ENCODE data around the gene PLPP4. TPM values are rescaled to one million over a fixed set of nuclear protein-coding genes. Genes with fewer than 3 reads are reported as not detected.

The PLPP4 gene
- total RNA-seq, 1 experiment from 2014 or later: not detected

- H4K5ac ChIP-seq (ENCODE audit: insufficient read length, low read depth, low read length): no peak overlapping the region
- H2BK12ac ChIP-seq (ENCODE audit: insufficient read length, low read depth, low read length): no peak overlapping the region
- H3K79me2 ChIP-seq (ENCODE audit: insufficient read depth, low read length): no peaks in the 10 kb centered on the region
- H3K23me2 ChIP-seq (ENCODE audit: insufficient read length, low read depth, low read length, poor library complexity, severe bottlenecking): no peaks in the 10 kb centered on the region
- DNase-seq: no peak
- no peaks in the 10 kb centered on the region for H3K9me3 Mint-ChIP-seq
- H3K27me3 Mint-ChIP-seq (ENCODE audit: low read depth): peaks cover 5% of the 10 kb centered on the region
- no peaks in the 10 kb centered on the region for H3K36me3 Mint-ChIP-seq (ENCODE audit: insufficient read depth in 1 of 3, low read depth in 3 of 3)
- no peak overlapping the region for H2AK5ac ChIP-seq (ENCODE audit: insufficient read length, low read length)
- H3K27ac Mint-ChIP-seq: no peak overlapping the region
- no peak overlapping the region for H3K27ac ChIP-seq (ENCODE audit: insufficient read length, low read depth, low read length)
- H3K4me1 Mint-ChIP-seq: no peaks in the 10 kb centered on the region
- no peak overlapping the region for H2BK120ac ChIP-seq (ENCODE audit: low read depth, low read length, poor library complexity, severe bottlenecking)
- H3K27me3 ChIP-seq (ENCODE audit: insufficient read depth, low read length): no peaks in the 10 kb centered on the region
- no peaks in the 10 kb centered on the region for H3K79me1 ChIP-seq (ENCODE audit: insufficient read depth, low read depth, low read length, poor library complexity, severe bottlenecking)
- no peak overlapping the region for H2BK5ac ChIP-seq (ENCODE audit: insufficient read length, low read length)
- no peak overlapping the region for H3K4ac ChIP-seq (ENCODE audit: low read depth, low read length)
- H3K56ac ChIP-seq (ENCODE audit: insufficient read length, low read depth, low read length): no peak overlapping the region
- H4K20me1 ChIP-seq (ENCODE audit: control insufficient read depth, insufficient read depth, insufficient read length): no peaks in the 10 kb centered on the region
- H4K91ac ChIP-seq (ENCODE audit: insufficient read length, low read depth, low read length): no peak overlapping the region
- no peak overlapping the region for H3K4me2 ChIP-seq (ENCODE audit: insufficient read depth, insufficient read length, low read length)
- no peak overlapping the region for H3K14ac ChIP-seq (ENCODE audit: insufficient read depth, low read length)
- H3K18ac ChIP-seq (ENCODE audit: insufficient read length, low read depth, low read length): no peak overlapping the region
- no peak overlapping the region for H3K9ac ChIP-seq (ENCODE audit: extremely low read depth, insufficient read length, low read length)
- no peaks in the 10 kb centered on the region for H3K4me1 ChIP-seq (ENCODE audit: insufficient read depth, low read length)
- no peak overlapping the region for H3K4me3 Mint-ChIP-seq
- H3K23ac ChIP-seq (ENCODE audit: insufficient read length, low read depth, low read length): no peak overlapping the region
- H2BK20ac ChIP-seq (ENCODE audit: low read depth, low read length, poor library complexity, severe bottlenecking): no peak overlapping the region
- H3K9me3 ChIP-seq (ENCODE audit: control insufficient read depth, low read depth, low read length): no peaks in the 10 kb centered on the region
- TF ChIP-seq CTCF (conservative IDR thresholded peaks at IDR 0.05): no peak
- WGBS (ENCODE audit: extremely low coverage, insufficient read length, low lambda C conversion rate): no CpG with 5 or more reads among the region's 2 CpGs
- no peak overlapping the region for H3T11ph ChIP-seq (ENCODE audit: low read length)
- H4K8ac ChIP-seq (replicated peaks; ENCODE audit: insufficient read length, low read depth, low read length): no peak overlapping the region
- H2BK15ac ChIP-seq (ENCODE audit: low read depth, low read length): no peak overlapping the region
- H2AFZ ChIP-seq (ENCODE audit: low read length): no peak overlapping the region
These were observed 9.0 kb downstream of the PLPP4 start for GRCh38 chr10:120466006-120466405.

Measured in H9 (cell line).